ENCODE results near the gene FICD. TPM values are rescaled to one million over a fixed set of nuclear protein-coding genes. Genes with fewer than 3 reads are reported as not detected.
A peak's percentile ranks its signal among the peaks of the same experiment; 100 is the strongest.

The FICD gene
- total and polyA plus RNA-seq, 4 donors = 3.5 to 17.1 (median 7.1) TPM

DNA sequence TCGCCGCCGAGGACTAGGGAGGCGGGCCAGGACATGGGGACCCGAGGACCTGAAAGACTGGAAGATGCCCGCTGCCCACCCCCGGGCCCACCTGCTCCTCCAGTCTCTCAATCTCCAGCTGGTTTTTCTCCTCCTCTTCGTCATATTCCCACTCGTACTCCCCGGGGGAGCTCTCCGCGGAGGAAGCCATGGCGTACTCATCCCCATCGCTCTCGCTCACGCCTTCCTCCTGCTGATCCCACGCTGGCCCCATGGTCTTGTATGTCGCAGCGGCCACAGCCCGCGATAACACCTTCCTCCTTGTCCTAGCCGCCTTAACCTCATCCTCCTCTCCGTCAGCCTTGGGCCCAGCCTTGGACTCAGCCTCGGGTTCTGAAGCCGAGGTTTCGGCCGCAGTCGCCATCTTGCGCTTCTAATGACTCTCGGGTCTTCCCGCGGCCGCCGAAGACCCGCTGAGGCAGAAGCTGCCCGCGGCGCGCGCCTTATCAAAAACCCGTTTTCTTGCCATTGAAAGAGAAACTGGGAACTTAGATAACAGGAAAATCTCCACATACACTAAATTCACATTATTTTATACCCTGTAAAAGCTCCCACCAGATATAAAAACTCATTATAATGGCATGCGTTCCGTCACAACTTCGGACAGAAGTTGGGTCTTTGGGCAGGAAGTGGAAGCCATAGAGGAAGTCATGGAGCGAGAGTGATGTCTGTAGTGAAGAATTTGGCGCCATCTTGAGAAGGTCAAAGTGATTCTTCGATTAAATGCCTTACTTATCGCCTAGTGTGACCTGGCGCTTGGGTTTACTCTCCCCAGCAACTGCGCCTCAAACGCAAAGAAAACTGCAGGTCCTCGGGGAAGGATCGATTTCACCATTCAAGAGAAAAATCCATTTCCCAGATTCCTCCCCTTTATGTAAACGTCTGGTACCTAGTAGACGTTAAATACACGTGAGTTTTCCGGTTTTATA is 46.0 kb downstream of the FICD start, which contains the start of gene SART3:
SART3 (minus strand) TSS at position 422 of the 968 bp plus-strand sequence; CDS start at position 403, 19 bp downstream.
- WGBS, 2 donors = 0% methylated on average over 57 of the region's 57 CpGs
- Histone ChIP-seq H3K27ac (ENCODE audit: low read depth in 1 of 2, low read length in 1 of 2) (peak within 1 kb of the TSS; percentile 82 to 93), H3K36me3 (ENCODE audit: control insufficient read depth in 4 of 4, insufficient read depth in 4 of 4, low read length in 4 of 4) (peaks cover 0 to 26% (median 16%) of the 10 kb centered on the region in 4 donors), H3K9me3 (ENCODE audit: control insufficient read depth in 4 of 4, insufficient read depth in 3 of 4, low read length in 3 of 4) (no peaks in the 10 kb centered on the region), H3K9ac (ENCODE audit: insufficient read depth in 1 of 2, low read length in 2 of 2) (peak within 1 kb of the TSS; percentile 81 to 90), H3K4me1 (ENCODE audit: control insufficient read depth in 5 of 5, insufficient read depth in 5 of 5, low read length in 5 of 5) (peaks cover 0 to 26% (median 13%) of the 10 kb centered on the region in 5 donors), H3K4me3 (peak within 1 kb of the TSS; percentile 91), H3K27me3 (ENCODE audit: control insufficient read depth in 3 of 3, insufficient read depth in 3 of 3, low read length in 2 of 3) (no peaks in the 10 kb centered on the region)
- TF ChIP-seq, protein P1, sequence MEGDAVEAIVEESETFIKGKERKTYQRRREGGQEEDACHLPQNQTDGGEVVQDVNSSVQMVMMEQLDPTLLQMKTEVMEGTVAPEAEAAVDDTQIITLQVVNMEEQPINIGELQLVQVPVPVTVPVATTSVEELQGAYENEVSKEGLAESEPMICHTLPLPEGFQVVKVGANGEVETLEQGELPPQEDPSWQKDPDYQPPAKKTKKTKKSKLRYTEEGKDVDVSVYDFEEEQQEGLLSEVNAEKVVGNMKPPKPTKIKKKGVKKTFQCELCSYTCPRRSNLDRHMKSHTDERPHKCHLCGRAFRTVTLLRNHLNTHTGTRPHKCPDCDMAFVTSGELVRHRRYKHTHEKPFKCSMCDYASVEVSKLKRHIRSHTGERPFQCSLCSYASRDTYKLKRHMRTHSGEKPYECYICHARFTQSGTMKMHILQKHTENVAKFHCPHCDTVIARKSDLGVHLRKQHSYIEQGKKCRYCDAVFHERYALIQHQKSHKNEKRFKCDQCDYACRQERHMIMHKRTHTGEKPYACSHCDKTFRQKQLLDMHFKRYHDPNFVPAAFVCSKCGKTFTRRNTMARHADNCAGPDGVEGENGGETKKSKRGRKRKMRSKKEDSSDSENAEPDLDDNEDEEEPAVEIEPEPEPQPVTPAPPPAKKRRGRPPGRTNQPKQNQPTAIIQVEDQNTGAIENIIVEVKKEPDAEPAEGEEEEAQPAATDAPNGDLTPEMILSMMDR (IDR thresholded peaks at IDR 0.05; ENCODE audit: control extremely low read depth, extremely low read depth) = no peak
- peak; percentile 74 for ATAC-seq (ENCODE audit: insufficient read depth, low FRiP score)
- peak; percentile 87 to 97 (median 94) for DNase-seq

- 0 to 1% methylated on average over 20 of the region's 20 CpGs for WGBS, 2 donors
These were observed 46.8 kb downstream of the FICD start for GRCh38 chr12:108561852-108562347.

DNA sequence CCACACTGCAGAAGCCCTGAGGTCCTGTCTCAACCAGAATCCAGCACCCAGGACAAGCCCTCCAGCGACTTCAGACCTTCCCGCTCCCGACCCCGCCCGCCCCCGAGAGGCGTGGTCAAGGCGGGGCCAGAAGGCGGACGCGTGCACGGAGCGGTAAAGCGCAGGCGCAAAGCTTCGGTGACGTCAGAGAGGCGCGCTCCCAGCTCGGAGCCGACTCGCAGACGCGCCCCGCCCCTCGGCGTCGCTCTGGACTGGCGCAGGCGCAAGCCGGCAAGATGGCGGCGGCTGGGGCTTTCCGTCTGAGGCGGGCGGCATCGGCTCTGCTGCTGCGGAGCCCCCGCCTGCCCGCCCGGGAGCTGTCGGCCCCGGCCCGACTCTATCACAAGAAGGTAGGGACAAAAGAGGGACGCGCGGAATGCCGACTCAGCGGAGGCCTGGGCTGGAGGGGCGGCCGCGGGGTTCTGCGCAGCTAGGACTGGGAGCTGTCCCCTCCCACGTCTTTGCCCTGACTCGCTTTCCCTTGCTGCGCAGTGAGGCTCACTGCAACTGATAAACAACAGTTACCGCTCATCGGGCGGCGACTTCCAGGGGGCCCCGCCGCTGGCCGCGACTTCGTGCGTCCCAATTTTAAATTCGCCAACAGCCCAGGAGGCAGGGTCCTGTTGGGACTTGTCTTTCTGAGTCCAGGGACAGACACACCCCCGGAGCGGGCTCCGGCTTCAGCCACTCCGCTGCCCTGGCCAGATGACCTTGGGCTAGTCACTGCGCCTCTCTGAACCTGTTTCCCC is 47.5 kb downstream of the FICD start, which contains the start of gene ISCU:
ISCU (plus strand) TSS at position 249 of the 788 bp plus-strand sequence; CDS start at position 276, 27 bp downstream.
- peaks cover 10 to 33% (median 27%) of the 10 kb centered on the region in 4 donors for H3K36me3 ChIP-seq (ENCODE audit: control insufficient read depth in 4 of 4, insufficient read depth in 4 of 4, low read length in 4 of 4)
- peak within 1 kb of the TSS; percentile 90 to 98 for H3K27ac ChIP-seq (ENCODE audit: low read depth in 1 of 2, low read length in 1 of 2)
- H3K27me3 ChIP-seq (ENCODE audit: control insufficient read depth in 3 of 3, insufficient read depth in 3 of 3, low read length in 2 of 3) = no peaks in the 10 kb centered on the region
- peak; percentile 87 for ATAC-seq (ENCODE audit: insufficient read depth, low FRiP score)
- no peaks in the 10 kb centered on the region for H3K9me3 ChIP-seq (ENCODE audit: control insufficient read depth in 4 of 4, insufficient read depth in 3 of 4, low read length in 3 of 4)
- DNase-seq = peak; percentile 99
- H3K4me3 ChIP-seq = peak within 1 kb of the TSS; percentile 96
- peaks cover 0 to 26% (median 12%) of the 10 kb centered on the region in 5 donors for H3K4me1 ChIP-seq (ENCODE audit: control insufficient read depth in 5 of 5, insufficient read depth in 5 of 5, low read length in 5 of 5)
- peak within 1 kb of the TSS; percentile 81 to 90 for H3K9ac ChIP-seq (ENCODE audit: insufficient read depth in 1 of 2, low read length in 2 of 2)
- TF ChIP-seq, protein P1 (IDR thresholded peaks at IDR 0.05; ENCODE audit: control extremely low read depth, extremely low read depth) = no peak
- 0 to 1% methylated on average over 69 to 72 of the region's 72 CpGs for WGBS, 2 donors

More at GRCh38 chr12:108561852-108562347, 46.8 kb downstream of the FICD start:
- DNase-seq (no peak), ATAC-seq (ENCODE audit: insufficient read depth, low FRiP score) (no peak)
- TF ChIP-seq, protein P1 (IDR thresholded peaks at IDR 0.05; ENCODE audit: control extremely low read depth, extremely low read depth) = no peak
- Histone ChIP-seq H3K9ac (ENCODE audit: insufficient read depth in 1 of 2, low read length in 2 of 2) (peak overlapping the region; percentile 81 to 90), H3K36me3 (ENCODE audit: control insufficient read depth in 4 of 4, insufficient read depth in 4 of 4, low read length in 4 of 4) (peaks cover 4 to 33% (median 22%) of the 10 kb centered on the region in 4 donors), H3K4me3 (peak overlapping the region; percentile 47), H3K27me3 (ENCODE audit: control insufficient read depth in 3 of 3, insufficient read depth in 3 of 3, low read length in 2 of 3) (no peaks in the 10 kb centered on the region), H3K27ac (ENCODE audit: low read depth in 1 of 2, low read length in 1 of 2) (peak overlapping the region; percentile 45 to 90), H3K4me1 (ENCODE audit: control insufficient read depth in 5 of 5, insufficient read depth in 5 of 5, low read length in 5 of 5) (peaks cover 0 to 26% (median 14%) of the 10 kb centered on the region in 5 donors), H3K9me3 (ENCODE audit: control insufficient read depth in 4 of 4, insufficient read depth in 3 of 4, low read length in 3 of 4) (no peaks in the 10 kb centered on the region)
